HTR-8/SVneo (cell line): Measurements from ENCODE around the gene NUDT12.

Experiments used
- DNase-seq: peaks from one replicate; pipeline ENCODE4 v3.0.0; 2011; ENCODE audit warnings: low spot score, mixed read lengths; ENCODE audit not compliant: insufficient read length
- FAIRE-seq: peaks from 2 replicates; lab custom pipeline; 2011; peaks lifted over from hg19 to GRCh38; lab: Jason Lieb, UNC

NUDT12 gene

DNA sequence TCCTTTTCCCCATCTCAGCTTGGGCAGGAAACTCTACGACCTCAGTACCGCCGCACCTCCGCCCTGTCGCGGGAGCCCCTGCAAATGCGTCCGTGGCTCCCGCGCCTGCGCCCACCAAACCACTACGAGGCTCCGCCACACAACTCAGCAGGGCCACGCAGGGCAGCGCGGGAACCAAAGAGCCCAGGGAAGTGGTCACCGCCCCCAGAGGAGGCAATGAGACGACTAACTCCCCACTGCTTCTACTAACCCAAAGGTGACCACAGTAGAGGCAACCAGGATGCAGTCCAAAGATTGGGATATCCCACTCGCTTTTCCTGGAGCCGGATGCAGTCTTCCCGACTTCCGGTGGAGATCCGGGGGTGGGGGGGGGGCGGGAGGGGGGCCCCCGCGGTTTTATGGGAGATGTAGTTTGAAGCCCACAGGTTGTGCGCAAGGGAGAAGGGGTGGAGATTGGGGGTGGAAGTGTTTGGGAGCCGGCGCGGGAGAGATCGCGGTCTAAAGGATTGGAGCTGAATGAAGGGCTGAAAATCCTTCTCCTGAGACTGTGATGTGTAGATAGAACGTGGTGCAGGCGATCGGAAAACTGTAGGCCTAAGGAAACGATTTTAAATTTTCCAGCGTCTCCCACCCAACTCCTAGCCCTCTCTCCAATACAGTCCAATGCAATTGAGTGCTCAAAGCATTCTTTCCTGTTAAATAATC, at the start of gene NUDT12:
Gene NUDT12 (minus strand): TSS at position 337 of the 705 bp plus-strand sequence. CDS start 2,541 bp downstream, outside the sequence.
- peak; percentile 86 for DNase-seq
- no peak for FAIRE-seq

DNA sequence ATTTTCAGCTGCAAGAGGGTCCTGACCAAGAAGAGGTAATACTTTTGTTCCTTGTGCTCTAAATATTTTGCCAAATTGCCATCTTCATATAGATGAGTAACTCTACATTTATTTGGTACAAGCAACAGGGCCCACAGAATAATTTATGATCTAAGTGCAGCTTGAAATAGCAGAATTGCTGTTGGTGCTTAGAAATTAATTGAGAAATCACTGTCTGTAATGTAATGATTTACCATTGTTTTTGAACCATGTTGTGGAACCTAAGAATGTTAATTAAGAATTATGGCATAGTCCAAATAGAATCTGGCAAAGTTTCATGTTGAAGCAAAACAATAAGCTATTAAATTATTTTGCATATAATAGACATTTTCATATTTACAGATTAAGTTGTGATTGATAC, 44.8 kb upstream of the NUDT12 start:
- DNase-seq = no peak
- FAIRE-seq = no peak

DNA sequence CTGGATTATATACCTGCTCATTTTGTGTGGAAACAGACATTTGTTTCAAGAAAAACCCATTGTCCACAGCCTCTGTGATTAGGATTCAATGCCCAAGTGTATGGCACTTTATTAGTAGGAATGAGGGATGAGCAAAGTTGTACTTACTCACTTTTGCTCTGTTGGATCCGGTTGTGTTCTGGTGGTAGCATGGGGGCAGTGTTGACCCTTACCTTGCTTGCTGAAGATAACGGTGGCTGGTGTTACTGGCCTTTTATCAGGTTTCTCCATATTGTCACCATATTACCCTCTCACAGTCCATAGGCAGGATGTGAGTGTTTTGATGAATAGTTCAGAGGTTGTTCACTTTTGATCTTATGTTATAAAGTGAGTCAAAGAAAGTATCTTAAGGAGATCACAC, 42.7 kb upstream of the NUDT12 start:
- DNase-seq (no peak), FAIRE-seq (no peak)

DNA sequence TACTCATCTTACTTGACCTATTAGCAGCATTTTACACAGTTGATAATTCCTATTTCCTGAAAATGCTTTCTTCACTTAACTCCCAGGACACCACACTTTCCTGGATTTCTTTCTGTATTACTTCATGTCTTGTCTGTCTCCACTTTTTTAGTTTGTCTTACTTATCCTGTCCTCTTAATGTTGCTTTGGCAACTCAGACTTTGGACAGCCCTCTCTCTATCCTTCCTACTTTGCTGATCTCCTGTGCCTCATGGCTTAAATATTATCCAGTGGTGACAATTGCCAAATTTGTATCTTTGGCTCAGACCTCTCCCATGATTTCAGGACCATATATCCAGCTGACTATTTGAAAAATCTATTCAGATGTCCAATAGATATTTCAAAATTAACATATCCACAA, 39.8 kb upstream of the NUDT12 start:
- DNase-seq (no peak), FAIRE-seq (no peak)

DNA sequence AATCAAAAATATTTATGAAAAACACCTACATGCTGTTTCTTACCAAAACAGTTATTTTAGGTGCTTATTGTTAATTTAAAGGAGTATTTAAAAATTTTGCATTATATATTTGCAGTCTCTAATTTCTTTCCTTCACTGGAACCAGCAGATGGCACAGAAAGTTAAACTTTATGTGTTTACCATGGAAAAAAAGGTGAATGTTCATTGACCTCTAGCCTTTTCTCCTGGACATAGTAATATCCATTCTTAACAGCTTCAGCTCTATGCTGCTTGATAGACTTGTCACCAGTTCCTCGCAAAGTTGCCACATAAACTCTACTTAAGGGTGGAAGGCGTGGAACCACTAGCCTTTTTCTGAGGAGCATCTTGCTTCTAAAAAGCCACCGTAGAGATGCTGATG, 38.7 kb upstream of the NUDT12 start:
- FAIRE-seq = no peak
- no peak for DNase-seq

DNA sequence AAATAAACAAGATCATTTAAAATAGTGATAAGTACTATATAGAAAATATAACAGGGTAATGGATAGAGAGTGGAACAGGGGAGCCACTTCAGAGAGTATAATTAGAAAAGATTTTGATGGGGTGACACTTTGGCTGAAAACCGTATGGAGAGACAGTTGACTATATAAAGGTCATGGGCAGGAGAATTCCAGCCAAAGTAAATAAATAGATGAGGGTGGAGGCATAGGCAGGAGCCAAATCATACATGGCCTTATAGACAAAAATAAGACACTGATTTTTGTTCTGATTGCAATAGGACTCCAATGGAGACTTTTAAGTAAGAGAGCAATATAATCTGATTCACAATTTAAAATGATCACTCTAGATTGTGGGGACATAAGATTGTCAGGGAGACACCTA, 37.5 kb upstream of the NUDT12 start:
- DNase-seq (no peak), FAIRE-seq (no peak)

DNA sequence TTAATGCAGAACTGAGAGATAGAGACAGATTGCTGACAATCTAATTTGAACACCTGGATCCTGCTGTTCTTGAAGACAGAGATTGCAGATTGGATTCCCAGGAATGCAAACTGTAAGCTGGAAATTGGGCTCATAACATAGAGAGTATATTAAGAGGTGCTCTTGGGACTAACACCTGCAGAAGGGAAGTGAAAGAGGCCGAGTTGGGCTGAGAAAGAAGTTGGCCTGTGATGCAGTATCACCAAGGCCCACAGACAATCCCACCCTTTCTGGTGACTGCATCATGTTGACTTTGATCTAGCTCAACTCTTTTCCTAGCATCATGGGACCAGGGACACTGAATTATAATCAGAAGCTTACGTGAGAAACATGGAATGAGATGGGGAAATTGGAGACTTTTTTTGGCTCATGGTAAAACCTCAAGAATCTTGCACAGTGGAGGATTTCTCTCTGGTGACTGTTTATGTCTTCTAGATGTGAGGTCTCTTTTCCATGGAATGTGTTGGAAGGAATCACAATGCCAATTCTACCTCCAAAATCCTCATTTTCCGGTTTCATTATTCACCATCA, 36.5 kb upstream of the NUDT12 start:
- no peak for DNase-seq
- no peak for FAIRE-seq

DNA sequence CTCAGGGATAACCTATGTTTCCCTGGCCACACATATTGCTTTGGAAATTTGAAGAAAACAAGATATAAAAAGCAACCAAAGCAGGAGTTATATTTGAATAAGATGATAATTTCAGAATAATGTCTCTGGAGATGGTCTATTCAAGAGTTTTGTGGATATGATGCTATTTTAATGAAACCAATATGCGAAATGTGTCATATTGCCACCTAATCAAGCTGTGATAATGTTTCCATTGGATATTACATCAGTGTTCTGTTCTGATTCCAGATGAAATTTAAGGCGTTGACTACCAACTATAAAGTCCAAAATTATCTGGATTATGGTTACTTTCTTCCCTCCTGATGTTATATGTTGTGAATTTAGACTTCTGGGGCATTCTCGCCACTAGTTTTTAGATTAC, 27.6 kb upstream of the NUDT12 start:
- FAIRE-seq = no peak
- no peak for DNase-seq

DNA sequence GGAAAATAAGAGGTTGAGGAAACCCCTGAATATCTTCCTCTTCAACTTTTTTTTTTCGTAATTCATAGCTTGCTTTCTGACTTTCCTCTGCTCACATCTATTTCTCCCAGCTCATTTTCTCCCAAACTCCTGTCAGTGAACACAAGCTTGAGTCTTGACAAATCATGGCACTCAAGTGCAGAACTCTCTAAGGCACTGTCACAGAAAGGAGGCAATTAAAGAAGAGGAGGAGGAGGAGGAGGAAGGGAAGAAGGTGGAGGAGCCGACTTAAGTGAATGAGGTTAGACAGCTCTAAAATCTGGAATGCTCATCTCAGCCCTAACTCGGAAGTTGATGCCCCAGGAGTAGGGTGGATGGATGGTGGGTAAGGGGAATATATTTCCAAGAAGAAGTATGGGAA, 27.2 kb upstream of the NUDT12 start:
- FAIRE-seq = no peak

DNA sequence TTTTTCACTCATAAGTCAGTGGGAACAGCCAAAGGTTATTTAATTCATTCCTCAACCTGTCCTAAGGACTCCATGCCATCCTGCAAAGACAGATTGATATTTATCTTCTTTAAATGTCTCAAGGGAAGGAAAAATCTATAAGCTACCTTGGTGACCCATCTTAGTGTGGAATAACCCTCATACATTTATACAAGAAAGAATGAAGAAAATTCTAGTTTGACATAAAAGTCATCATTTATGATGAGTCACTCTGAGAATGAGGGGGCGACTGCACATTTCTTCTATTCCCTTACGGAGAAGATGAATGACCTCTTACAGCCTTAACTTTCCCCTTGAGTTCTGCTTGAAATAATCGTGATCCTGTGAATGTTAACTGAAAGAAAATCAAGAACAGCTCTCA, 26.8 kb upstream of the NUDT12 start:
- no peak for FAIRE-seq
- DNase-seq = peak; percentile 8

More for the DNA sequence above, 27.2 kb upstream of the NUDT12 start:
- DNase-seq = no peak

DNA sequence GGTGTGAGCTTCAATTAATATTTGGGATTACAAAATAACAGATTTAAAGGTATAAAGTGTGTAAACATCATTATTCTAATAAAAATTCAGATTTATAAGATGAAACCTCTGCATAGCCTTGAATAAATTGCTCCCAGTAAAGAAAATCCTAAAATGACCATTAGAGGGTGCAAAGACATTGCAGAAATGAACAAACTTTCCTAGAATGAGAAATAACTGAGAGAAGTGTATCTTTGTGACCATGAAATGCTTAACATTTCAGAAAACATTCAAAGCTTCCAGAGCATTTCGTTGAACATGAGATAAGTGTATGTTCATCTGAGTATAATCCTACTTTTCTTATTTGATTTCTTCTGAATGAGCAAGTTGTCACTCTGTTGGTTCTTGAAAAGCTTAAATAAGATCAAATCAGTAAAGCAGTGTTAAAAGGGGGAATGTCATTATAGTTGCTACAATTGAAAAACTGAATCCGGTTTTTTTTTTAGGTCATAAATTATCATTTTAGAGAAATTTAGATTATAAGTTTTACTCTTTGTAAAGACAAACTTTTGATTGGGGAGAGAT, 24.7 kb upstream of the NUDT12 start:
- peak; percentile 8 for DNase-seq
- FAIRE-seq = no peak

DNA sequence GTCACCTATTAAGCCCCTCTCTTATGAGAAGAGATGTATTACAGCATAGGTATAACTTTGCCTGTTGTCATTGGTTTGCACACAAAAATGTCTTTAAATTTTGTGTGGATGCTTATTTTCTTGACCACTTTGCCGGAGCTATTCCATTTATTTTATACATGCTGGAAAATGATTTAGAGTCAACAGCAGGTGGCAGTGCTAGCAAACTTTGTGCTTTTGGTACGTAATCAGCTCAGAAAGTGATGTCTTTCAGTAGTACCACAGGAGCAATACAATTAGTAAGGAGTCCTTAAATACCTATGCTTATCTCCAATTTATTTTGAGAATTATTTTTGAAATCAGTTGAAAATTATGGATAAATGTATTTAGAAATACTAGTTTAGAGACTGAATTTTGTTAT, 19.8 kb upstream of the NUDT12 start:
- FAIRE-seq (no peak), DNase-seq (no peak)

DNA sequence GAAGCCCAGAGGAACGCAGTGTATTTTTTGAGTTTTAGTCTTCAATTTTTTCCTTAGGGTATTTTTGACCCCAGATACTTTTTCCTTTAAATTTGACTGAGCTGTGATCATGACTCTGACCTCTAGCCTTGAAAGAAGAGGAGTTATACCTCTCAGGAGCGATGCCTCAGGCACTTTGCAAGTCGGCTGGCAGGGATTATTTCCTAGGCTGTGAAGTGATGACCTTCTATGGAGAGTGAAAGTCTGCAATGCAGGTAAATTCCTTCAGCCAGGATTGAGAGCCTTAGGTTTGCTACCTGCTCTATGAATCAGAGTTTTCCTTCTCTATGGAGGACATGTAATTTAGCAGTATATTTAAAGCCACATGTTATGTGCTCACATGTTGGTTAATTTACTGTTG, 10.8 kb upstream of the NUDT12 start:
- FAIRE-seq = no peak

DNA sequence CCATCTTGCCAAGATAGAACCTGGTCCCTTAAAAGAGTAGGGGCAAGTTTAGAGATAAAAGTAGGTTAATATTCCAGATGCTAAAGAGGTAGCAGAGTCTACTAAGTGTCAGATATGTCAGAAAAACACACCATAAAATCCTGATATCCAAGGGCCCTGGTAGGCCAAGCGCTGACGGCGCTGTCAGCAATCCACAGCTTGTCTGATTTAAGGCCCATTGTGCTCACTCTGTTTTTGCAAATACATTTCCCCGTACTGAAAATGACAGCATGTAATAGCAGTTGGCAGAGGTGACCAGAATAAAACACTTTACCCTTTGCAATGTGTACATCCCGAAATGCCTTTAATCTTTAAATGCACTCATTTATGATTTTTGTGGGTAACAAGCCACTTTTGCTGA, 9.9 kb upstream of the NUDT12 start:
- no peak for FAIRE-seq
- no peak for DNase-seq

More for the DNA sequence above, 10.8 kb upstream of the NUDT12 start:
- no peak for DNase-seq

DNA sequence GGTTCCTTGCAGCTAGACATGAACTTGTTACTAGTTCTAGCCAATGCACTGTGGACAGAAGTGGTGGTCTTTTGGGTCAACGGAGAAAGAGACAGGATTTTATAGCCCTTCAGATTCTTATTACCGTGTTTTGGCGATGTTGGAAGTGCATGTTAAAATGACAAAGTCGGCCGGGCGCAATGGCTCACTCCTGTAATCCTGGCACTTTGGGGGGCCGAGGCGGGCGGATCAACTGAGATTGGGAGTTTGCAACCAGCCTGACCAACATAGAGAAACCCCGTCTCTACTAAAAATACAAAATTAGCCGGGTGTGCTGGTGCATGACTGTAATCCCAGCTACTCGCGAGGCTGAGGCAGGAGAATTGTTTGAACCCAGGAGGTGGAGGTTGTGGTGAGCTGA, 9.1 kb upstream of the NUDT12 start:
- FAIRE-seq (no peak), DNase-seq (no peak)

DNA sequence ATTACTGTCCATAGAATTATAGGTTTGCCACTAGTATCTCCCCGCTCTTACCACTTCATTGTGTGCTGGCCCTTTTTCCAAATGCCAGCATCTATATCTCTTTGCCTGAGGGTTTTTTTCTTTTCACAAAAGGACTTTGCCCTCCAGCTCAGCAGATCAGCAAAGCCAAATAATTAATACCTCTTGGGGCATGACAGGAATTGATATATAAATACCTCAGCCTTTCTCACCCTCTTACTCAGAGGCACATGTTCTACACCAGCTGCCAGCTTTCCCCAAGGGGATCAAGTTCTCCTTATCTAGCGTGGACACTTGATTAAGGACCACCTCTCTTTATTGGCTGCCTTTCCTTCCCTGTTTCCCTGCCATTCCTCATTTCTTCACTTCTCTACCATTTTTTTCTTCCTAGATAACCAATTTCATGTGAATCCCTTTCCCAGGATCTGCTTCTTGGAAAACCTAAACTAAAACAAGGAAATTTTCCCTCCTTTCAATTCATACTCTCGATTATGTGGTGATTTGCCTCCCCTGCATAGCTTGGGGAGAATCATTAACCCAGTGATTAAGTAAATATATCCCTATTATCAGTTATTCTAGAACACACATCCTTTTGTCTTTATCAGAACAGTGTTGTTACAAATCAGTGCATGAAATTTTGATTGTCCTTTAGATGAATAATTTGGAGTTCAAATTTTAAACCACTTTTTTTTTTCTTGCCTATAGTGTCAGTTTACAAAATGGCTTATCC, 6.9 kb upstream of the NUDT12 start:
- DNase-seq = no peak
- FAIRE-seq = no peak

DNA sequence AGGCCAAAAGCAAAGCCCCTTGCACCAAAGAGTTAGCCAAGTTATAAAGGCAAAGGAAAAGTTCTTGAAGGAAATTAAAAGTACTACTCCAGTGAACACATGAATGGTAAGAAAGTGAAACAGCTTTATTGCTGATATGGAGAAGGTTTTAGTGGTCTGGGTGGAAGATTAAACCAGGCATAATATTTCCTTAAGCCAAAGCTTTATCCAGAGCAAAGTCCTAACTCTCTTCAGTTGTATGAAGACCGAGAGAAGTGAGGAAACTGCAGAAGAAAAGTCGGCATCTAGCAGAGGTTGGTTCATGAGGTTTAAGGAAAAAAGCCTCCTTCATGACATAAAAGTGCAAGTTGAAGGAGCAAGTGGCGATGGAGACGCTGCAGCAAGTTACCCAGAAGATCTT, 3.1 kb upstream of the NUDT12 start:
- DNase-seq (no peak), FAIRE-seq (no peak)

DNA sequence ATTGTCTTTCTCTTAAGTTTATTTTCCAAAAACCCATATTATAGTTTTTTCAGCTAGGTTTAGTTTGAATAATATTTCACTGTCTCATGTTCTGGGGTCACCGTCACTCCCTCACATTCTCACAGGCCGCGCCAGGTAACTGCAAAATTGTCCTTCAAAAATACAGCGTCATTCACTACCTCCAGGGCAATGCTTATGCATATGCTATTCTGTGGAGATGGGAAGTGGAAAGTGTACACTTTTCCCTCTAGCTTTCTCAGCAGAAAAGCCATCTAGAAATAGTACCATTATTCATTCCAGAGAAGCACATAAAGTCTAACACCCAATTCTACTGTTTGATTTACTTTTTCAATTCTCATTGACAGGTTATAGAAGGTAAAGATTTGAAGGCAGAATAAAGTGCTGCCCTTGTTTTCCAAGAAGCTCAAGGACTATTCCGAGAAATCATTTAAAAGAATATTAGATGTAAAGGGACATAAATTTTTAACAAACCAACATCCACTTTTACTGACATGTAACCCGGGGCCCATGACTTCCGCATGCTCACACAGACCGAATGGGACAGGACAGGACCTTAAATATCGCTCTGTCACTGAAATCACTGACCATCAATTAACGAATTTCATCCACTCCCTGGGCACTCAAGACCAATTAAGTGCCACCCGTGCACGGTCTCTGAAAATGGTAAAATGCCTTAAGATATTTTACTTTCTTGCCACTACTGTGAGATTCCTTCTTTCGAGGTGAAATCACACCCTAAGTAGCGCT, 720 bp downstream of the NUDT12 start:
- peak; percentile 0 for DNase-seq
- FAIRE-seq = no peak

DNA sequence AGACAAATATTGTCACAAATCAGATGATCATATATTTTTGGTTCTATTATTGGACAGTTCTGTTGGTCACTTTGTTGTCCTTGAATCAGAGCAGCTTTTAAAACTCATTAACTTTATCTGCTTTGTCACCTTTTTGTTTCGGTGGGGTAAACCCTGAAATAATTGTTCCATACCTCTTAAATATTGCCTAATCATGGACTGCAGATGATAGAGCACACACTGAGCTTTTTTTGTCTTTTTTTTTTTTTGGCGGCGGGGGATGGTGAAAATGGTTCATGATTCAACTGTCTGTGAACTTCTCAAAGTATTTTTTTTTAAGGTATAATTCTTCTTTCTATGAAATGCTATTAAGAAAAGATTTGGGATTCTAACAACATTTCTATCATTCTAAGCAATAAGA, 1.8 kb downstream of the NUDT12 start:
- FAIRE-seq = no peak

DNA sequence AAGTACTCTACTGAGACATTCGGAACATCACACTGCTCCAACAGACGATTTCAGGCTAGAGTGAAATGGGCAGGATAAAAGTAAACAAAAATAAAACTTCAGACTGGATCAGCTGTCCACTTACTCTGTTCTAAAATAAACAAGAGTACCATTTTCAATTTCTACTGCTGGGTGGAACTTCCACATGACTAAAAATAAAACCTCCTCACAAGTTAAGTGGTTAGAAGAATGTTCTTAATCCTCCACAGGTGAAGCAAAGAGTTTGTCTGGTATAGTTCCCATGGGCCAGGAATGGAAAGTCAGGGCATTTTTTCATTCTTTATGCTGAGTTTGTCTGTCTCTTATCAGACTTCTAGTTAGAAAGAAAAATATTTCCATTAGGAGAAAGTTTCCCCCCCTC, 15.7 kb downstream of the NUDT12 start:
- FAIRE-seq (no peak), DNase-seq (no peak)

More for the DNA sequence above, 1.8 kb downstream of the NUDT12 start:
- no peak for DNase-seq
